ENCODE measurements around the gene TCAP. TPM values are rescaled to one million over a fixed set of nuclear protein-coding genes. Genes with fewer than 3 reads are reported as not detected.

Gene TCAP
- total RNA-seq, 1 donor from 2014 or later, result 5.3 TPM

DNA sequence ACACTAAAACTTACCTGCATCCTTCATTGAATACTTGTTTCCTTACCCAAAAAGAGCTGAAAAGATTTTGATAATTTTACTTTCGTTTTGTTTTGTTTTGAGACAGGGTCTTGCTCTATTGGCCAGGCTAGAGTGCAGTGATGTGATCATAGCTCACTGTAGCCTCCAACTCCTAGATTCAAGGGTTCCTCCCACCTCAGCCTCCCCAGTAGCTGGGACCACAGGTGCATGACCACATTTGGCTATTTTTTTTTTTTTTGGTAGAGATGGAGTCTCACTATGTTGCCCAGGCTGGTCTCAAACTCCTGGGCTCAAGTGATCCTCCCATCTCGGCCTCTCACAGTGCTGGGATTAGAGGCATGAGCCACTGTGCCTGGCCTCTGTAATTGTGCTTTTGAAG lies 10.0 kb upstream of the TCAP start:
- H3K27me3 ChIP-seq, result no peaks in the 10 kb centered on the region
- DNase-seq (no peak), ATAC-seq (no peak)
- H3K27ac ChIP-seq, result no peak overlapping the region
- H3K4me1 ChIP-seq, result peaks cover 12% of the 10 kb centered on the region
- no peak overlapping the region for H3K4me3 ChIP-seq
- no peaks in the 10 kb centered on the region for H3K9me3 ChIP-seq
- H3K36me3 ChIP-seq, result peaks cover 32% of the 10 kb centered on the region
- TF ChIP-seq, protein P1, sequence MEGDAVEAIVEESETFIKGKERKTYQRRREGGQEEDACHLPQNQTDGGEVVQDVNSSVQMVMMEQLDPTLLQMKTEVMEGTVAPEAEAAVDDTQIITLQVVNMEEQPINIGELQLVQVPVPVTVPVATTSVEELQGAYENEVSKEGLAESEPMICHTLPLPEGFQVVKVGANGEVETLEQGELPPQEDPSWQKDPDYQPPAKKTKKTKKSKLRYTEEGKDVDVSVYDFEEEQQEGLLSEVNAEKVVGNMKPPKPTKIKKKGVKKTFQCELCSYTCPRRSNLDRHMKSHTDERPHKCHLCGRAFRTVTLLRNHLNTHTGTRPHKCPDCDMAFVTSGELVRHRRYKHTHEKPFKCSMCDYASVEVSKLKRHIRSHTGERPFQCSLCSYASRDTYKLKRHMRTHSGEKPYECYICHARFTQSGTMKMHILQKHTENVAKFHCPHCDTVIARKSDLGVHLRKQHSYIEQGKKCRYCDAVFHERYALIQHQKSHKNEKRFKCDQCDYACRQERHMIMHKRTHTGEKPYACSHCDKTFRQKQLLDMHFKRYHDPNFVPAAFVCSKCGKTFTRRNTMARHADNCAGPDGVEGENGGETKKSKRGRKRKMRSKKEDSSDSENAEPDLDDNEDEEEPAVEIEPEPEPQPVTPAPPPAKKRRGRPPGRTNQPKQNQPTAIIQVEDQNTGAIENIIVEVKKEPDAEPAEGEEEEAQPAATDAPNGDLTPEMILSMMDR (IDR thresholded peaks at IDR 0.05), result no peak
- intact Hi-C loops (cut with DNase I), result no loop called here

DNA sequence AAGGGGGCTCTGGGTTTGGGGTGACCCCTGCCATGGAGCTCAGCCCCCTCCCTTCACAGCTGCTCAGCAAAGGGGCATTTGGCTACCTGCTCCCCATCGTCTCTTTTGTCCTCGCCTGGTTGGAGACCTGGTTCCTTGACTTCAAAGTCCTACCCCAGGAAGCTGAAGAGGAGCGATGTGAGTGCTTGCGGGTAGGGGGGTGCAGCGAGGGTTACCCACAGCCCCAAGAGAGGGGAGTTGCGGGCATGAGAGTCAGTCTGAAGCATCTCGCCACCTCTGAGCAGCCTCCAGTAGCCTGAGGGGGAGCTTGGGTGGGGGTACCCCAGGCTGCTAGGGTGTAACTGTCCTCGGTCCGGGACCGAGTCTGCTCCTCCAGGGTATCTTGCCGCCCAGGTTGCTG lies 6.8 kb upstream of the TCAP start:
- Histone ChIP-seq H3K27me3 (no peaks in the 10 kb centered on the region), H3K27ac (peak overlapping the region; percentile 80), H3K4me1 (peaks cover 31% of the 10 kb centered on the region), H3K36me3 (peaks cover 54% of the 10 kb centered on the region), H3K4me3 (no peak overlapping the region), H3K9me3 (no peaks in the 10 kb centered on the region)
- TF ChIP-seq, protein P1 (IDR thresholded peaks at IDR 0.05), result no peak
- ATAC-seq (no peak), DNase-seq (no peak)
- intact Hi-C loops (cut with DNase I), result no loop called here

DNA sequence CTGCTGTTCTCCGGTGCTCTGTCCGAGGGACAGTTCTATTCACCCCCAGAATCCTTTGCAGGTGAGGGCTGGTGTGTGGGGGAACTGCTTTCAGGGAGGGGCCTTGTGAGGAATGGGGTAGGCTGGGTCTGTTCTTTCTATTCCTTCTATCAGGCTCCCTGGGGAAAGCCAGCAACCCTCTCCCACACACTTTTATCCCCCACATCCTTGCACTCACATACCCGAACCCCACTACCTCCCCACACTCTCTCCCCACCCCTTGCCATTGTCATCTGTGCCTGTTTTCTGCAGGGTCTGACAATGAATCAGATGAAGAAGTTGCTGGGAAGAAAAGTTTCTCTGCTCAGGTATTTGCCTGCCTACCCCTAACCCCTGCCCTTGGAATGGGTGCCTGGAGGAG lies 6.4 kb upstream of the TCAP start:
- H3K4me3 ChIP-seq, result no peak overlapping the region
- no peaks in the 10 kb centered on the region for H3K9me3 ChIP-seq
- TF ChIP-seq, protein P1 (IDR thresholded peaks at IDR 0.05), result no peak
- H3K36me3 ChIP-seq, result peaks cover 54% of the 10 kb centered on the region
- no peaks in the 10 kb centered on the region for H3K27me3 ChIP-seq
- ATAC-seq (no peak), DNase-seq (no peak)
- peaks cover 35% of the 10 kb centered on the region for H3K4me1 ChIP-seq
- H3K27ac ChIP-seq, result peak overlapping the region; percentile 80
- intact Hi-C loops (cut with DNase I), result no loop called here

DNA sequence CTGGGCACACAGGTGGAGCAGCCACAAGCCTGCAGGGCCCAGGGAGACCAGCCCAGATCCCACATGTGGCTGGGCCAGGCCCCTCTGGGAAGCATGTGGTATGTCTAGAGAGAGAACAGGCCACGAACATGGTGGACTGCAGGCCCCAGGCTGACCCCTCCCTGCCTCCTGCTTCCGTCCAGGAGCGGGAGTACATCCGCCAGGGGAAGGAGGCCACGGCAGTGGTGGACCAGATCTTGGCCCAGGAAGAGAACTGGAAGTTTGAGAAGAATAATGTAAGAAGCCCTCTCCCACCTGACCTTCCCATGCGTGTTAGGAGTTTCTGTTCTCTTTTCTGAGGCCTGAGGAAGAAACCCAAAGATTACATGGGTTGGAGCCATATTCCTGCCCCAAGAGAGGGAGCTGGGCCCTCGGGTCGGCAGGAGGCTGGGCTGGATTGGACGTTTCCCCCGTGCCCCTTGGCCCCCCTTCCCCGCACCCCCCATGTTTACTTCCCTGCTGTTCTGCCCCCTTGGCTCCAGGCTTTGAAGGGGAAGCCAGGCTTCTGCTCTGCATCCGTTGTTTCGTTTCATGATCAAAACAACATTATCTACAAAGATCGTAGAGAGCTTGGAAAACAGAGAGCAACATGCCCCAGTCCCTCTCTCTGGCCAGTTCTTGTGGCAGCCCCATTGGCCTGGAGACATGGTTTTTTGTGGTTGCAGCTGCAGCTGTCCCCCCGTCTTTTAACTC lies 5.7 kb upstream of the TCAP start:
- ATAC-seq (peak; percentile 6), DNase-seq (no peak)
- H3K27ac ChIP-seq, result peak overlapping the region; percentile 80
- no peak overlapping the region for H3K4me3 ChIP-seq
- H3K27me3 ChIP-seq, result no peaks in the 10 kb centered on the region
- H3K4me1 ChIP-seq, result peaks cover 42% of the 10 kb centered on the region
- TF ChIP-seq, protein P1 (IDR thresholded peaks at IDR 0.05), result no peak
- peaks cover 54% of the 10 kb centered on the region for H3K36me3 ChIP-seq
- intact Hi-C loops (cut with DNase I), result no loop called here
- H3K9me3 ChIP-seq, result no peaks in the 10 kb centered on the region

DNA sequence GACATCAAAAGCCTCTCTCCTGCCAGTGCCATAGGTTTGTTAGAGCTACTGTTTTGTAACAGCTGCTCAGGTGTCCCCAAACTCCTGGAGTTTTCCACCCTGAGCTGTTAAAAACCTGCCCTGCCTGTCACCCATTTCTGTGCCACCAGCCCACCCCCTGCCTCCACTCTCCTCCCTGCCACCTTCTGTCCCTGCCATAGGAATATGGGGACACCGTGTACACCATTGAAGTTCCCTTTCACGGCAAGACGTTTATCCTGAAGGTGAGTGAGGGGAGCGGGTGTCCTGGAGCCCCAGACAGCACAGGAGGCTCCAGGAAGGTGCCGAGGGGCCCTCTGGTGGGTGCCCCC lies 5.2 kb upstream of the TCAP start:
- intact Hi-C loops (cut with DNase I), result no loop called here
- H3K36me3 ChIP-seq, result peaks cover 54% of the 10 kb centered on the region
- TF ChIP-seq, protein P1 (IDR thresholded peaks at IDR 0.05), result no peak
- no peaks in the 10 kb centered on the region for H3K9me3 ChIP-seq
- H3K4me3 ChIP-seq, result peak overlapping the region; percentile 19
- peak overlapping the region; percentile 80 for H3K27ac ChIP-seq
- DNase-seq, result no peak
- ATAC-seq, result no peak
- H3K4me1 ChIP-seq, result peaks cover 43% of the 10 kb centered on the region
- no peaks in the 10 kb centered on the region for H3K27me3 ChIP-seq

All from upper lobe of right lung (tissue), 1 donor.